Measurements from ENCODE around the gene UGT1A10.

The UGT1A10 gene

DNA sequence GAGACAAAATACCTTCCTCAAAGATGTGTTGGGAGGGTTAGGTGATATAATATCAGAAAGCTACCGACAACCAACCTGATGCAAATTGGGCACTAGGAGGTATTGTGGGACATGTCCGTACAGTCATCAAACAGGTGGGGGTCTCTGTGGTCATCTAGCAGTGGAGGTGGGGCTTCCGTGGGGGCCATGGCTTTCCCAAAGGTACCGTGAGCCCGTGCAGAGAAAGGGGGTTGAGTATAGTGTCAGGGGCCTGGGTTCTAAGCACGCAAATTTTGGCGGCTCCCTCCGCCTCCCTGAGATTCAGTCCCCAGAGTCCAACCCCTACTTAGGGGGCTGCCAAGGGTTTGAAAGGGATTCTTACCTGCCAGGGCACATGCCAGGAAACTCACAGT lies 185.5 kb downstream of the UGT1A10 start:
- DNase-seq (ENCODE audit: extremely low read depth, low read depth): no peak
- TF ChIP-seq CTCF (IDR thresholded peaks at IDR 0.05; ENCODE audit: low read depth, low read length): no peak

DNA sequence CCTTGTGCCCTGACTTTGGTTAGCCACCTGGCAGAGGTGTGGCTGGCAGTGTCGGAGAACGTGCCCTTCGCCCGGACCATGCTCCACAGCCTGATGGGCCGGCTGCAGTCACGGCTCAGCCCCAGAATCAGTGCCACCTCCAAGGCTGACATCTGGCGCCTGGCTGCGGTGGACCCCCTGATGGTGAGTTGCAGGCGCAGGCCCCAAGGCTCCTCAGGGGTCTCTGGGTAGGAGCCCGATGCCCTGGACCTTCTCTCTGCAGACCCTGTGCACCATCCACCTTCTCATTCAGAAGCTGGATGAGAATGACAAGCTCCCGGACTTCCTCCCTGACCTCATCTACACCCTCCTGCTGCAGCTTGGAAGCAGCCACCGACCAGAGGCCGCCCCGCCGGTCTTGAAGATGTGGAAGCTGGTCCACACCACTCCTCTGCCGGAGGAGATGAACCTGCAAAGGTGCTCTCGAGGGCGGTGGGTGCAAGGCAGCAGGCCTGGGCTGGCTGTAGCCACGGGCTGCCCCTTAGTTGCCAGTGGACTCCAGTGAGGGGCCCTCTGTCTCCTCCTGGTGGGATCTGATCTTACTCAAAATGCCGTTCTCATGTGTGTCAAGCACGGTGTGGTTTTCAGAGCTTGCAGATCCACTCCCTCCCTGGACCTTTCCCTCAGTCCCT lies 186.0 kb downstream of the UGT1A10 start:
- no peak for TF ChIP-seq CTCF (IDR thresholded peaks at IDR 0.05; ENCODE audit: low read depth, low read length)

More for the DNA sequence above, 186.0 kb downstream of the UGT1A10 start:
- DNase-seq (ENCODE audit: extremely low read depth, low read depth): no peak
